GM21717 (cell line): Measurements from ENCODE around the gene COL6A2.

Source experiments
- ATAC-seq: cut with Tn5 transposase; IDR thresholded peaks from one replicate; pipeline ENCODE4 v1.9.1; 2021; ENCODE audit warnings: mild to moderate bottlenecking, moderate library complexity; ENCODE audit not compliant: unreplicated experiment

Gene COL6A2

GRCh38 chr21:46112725-46113215 lies 14.9 kb downstream of the COL6A2 start:
- no peak for ATAC-seq

- no peak for ATAC-seq
These were observed 15.7 kb downstream of the COL6A2 start for GRCh38 chr21:46113497-46114176.

- ATAC-seq: no peak
These were observed 17.1 kb downstream of the COL6A2 start for GRCh38 chr21:46114963-46115362.

GRCh38 chr21:46115441-46116188 lies 17.7 kb downstream of the COL6A2 start:
- ATAC-seq: no peak

- ATAC-seq: no peak
These were observed 18.4 kb downstream of the COL6A2 start for GRCh38 chr21:46116189-46116775.

GRCh38 chr21:46116776-46117585 lies 19.1 kb downstream of the COL6A2 start:
- ATAC-seq: no peak

- ATAC-seq: no peak
These were observed 19.8 kb downstream of the COL6A2 start for GRCh38 chr21:46117586-46118315.

- no peak for ATAC-seq
These were observed 20.6 kb downstream of the COL6A2 start for GRCh38 chr21:46118316-46119143.

GRCh38 chr21:46119144-46119636 lies 21.3 kb downstream of the COL6A2 start:
- ATAC-seq: no peak

GRCh38 chr21:46119637-46120271 lies 21.8 kb downstream of the COL6A2 start:
- no peak for ATAC-seq

GRCh38 chr21:46120301-46121285 lies 22.7 kb downstream of the COL6A2 start:
- ATAC-seq: no peak

GRCh38 chr21:46121286-46122221 lies 23.6 kb downstream of the COL6A2 start:
- no peak for ATAC-seq

GRCh38 chr21:46122237-46122671 lies 24.3 kb downstream of the COL6A2 start:
- ATAC-seq: no peak

- no peak for ATAC-seq
These were observed 25.1 kb downstream of the COL6A2 start for GRCh38 chr21:46122758-46123683.
